Mesodermal cell (in vitro differentiated cells): ENCODE data around the gene FOLR2. TPM values are rescaled to one million over a fixed set of nuclear protein-coding genes. Genes with fewer than 3 reads are reported as not detected.
"Not testable (repeated sequence)": the region's sequence is repeated elsewhere in the genome, so short reads cannot be mapped to it uniquely, and the experiment has no call there.

Experiments
- H3K27ac ChIP-seq: 2 replicates; pipeline ENCODE4 v1.7.0; 2013; ENCODE audit warnings: mild to moderate bottlenecking, low read depth, low read length, moderate library complexity; ENCODE audit not compliant: severe bottlenecking
- H3K36me3 ChIP-seq: 2 replicates; pipeline ENCODE4 v1.7.1; 2013; ENCODE audit warnings: mild to moderate bottlenecking, low read length, moderate library complexity; ENCODE audit not compliant: control insufficient read depth, insufficient read depth
- H3K4me1 ChIP-seq: one replicate; pipeline ENCODE4 v1.7.1; 2013; ENCODE audit warnings: mild to moderate bottlenecking, low read length; ENCODE audit not compliant: insufficient read depth, control insufficient read depth, poor library complexity, severe bottlenecking
- H3K4me3 ChIP-seq: 2 replicates; pipeline ENCODE4 v1.7.0; 2013; ENCODE audit warnings: low read length, control low read depth, mild to moderate bottlenecking; ENCODE audit not compliant: insufficient read depth, poor library complexity, severe bottlenecking; ENCODE audit errors: extremely low read depth
- H3K9me3 ChIP-seq: 2 replicates; pipeline ENCODE4 v1.7.1; 2013; ENCODE audit warnings: mild to moderate bottlenecking, low read length, moderate library complexity; ENCODE audit not compliant: control insufficient read depth
- WGBS, 2 experiments: methylation state at CpG; one replicate each; pipeline ENCODE4 v1.1.5; 2013; ENCODE audit warnings: missing lambda C conversion rate in 2 of 2; ENCODE audit not compliant: insufficient coverage in 2 of 2; 5-methylcytosine and 5-hydroxymethylcytosine counted together
- polyA plus RNA-seq, 2 experiments: library from polyadenylated mRNA; stranded (reverse); fragments of 50-300 nt; gene quantifications; one replicate each; pipeline ENCODE4 v1.2.3, GENCODE V29; 2013

The FOLR2 gene
- not detected for polyA plus RNA-seq (2013, experiment 1 of 2)
- not detected for polyA plus RNA-seq (2013, experiment 2 of 2)

DNA sequence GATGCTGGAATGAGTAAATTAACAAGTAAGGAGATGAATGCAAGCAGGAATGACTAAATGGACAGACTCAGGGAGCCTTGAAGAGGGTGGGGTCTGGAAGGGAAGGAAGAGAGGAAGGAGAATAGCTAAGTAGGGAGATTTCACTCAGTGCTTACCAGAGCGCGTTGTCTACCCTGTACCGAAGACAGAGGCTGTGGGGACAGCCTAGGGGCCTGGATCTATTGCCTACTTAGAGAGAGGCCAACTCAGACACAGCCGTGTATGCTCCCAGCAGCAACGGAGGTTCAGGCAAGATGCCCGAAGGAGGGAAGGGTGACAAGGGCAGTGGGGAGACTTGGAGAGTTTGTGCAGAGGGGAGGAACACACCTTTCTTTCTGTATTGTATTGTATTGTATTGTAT lies at the start of gene FOLR2:
Gene FOLR2 (plus strand): TSS at position 157 of the 400 bp plus-strand sequence. CDS start 1,791 bp downstream, outside the sequence.
- H3K27ac ChIP-seq = no peak within 1 kb of the TSS
- H3K9me3 ChIP-seq = no peaks in the 10 kb centered on the region
- 91 to 92% methylated on average over 3 to 6 of the region's 6 CpGs for WGBS, 2 experiments
- no peaks in the 10 kb centered on the region for H3K36me3 ChIP-seq
- H3K4me1 ChIP-seq = no peaks in the 10 kb centered on the region
- H3K4me3 ChIP-seq = no peak within 1 kb of the TSS

DNA sequence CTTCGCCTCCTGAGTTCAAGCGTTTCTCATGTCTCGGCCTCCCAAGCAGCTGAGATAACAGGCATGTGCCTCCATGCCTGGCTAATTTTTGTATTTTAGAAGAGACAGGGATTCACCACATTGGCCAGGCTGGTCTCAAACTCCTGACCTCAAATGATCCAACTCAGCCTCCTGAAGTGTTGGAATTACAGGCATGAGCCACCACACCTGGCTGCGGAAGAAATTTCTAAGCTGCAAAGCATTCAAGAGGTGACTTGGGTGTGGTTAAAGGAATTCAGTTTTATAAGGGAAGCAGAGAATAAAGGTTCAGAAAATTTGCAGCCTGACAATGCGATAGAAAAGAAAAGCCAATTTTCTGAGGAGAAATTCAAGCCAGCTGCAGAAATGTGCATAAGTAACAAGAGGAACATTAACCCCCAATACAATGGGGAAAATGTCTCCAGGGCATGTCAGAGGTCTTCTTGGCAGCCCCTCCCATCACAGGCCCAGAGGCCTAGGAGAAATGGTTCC lies 47.5 kb upstream of the FOLR2 start:
- H3K27ac ChIP-seq, H3K4me3 ChIP-seq, H3K9me3 ChIP-seq, H3K36me3 ChIP-seq, H3K4me1 ChIP-seq: not testable (repeated sequence)
- 94 to 96% methylated on average over 4 of the region's 5 CpGs for WGBS, 2 experiments

DNA sequence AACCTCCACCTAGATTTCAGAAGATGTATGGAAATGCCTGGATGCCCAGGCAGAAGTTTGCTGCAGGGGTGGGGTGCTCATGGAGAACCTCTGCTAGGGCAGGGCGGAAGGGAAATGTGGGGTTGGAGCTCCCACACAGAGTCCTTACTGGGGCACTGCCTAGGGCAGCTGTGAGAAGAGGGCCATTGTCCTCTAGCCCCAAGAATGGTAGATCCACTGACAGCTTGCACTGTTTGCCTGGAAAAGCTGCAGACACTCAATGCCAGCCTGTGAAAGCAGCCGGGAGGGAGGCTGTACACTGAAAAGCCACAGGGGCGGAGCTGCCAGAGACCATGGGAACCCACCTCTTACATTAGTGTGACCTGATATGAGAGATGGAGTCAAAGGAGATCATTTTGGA lies 46.8 kb upstream of the FOLR2 start:
- not testable (repeated sequence) for H3K4me3 ChIP-seq, H3K9me3 ChIP-seq, H3K27ac ChIP-seq, H3K4me1 ChIP-seq, H3K36me3 ChIP-seq
- 90 to 91% methylated on average over 3 of the region's 3 CpGs for WGBS, 2 experiments

DNA sequence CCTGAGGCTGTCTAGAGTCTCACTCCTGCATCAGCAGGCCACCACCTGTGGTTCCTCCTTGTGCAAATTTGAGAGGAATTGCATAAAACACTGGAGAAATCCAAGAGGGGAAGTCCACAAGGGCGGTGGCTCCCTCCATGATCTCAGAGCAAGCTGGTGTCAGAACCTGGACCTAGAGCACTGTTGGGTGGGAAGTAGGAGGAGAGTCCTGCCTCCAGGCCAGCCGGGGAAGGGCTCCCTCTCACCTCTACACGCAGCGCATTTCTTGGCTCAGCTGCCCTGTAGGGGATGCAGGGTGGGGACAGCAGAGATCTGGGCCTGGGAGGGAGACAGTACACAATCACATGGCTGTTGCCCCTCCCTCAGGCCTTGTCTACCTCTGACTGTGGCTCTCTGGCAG lies 44.6 kb upstream of the FOLR2 start:
- H3K4me3 ChIP-seq, H3K27ac ChIP-seq, H3K4me1 ChIP-seq, H3K36me3 ChIP-seq, H3K9me3 ChIP-seq: not testable (repeated sequence)
- WGBS, 2 experiments = 90 to 100% methylated on average over 3 of the region's 4 CpGs

DNA sequence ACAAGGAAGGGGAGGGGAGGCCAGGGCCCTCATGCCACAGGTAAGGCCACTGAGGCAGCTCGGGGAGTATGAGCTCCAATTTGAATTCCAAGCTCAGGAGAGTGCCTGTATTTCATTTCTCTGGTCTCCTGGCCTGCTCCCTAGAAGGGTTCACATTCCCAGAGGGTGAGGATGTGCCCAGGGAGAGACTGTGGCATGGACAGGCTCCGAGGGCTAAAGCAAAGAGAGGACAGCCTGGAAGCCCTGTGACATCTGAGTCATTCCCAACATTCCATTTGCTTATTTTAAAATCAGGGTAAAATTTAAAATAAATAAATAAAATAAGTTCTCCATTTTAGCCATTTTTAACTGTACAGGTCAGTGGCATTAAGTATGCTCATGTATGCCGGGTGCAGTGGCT lies 43.3 kb upstream of the FOLR2 start:
- Histone ChIP-seq H3K36me3 (no peaks in the 10 kb centered on the region), H3K9me3 (no peaks in the 10 kb centered on the region), H3K27ac (no peak overlapping the region), H3K4me1 (no peaks in the 10 kb centered on the region), H3K4me3 (no peak overlapping the region)
- WGBS, 2 experiments = 60 to 88% methylated on average over 1 of the region's 3 CpGs

DNA sequence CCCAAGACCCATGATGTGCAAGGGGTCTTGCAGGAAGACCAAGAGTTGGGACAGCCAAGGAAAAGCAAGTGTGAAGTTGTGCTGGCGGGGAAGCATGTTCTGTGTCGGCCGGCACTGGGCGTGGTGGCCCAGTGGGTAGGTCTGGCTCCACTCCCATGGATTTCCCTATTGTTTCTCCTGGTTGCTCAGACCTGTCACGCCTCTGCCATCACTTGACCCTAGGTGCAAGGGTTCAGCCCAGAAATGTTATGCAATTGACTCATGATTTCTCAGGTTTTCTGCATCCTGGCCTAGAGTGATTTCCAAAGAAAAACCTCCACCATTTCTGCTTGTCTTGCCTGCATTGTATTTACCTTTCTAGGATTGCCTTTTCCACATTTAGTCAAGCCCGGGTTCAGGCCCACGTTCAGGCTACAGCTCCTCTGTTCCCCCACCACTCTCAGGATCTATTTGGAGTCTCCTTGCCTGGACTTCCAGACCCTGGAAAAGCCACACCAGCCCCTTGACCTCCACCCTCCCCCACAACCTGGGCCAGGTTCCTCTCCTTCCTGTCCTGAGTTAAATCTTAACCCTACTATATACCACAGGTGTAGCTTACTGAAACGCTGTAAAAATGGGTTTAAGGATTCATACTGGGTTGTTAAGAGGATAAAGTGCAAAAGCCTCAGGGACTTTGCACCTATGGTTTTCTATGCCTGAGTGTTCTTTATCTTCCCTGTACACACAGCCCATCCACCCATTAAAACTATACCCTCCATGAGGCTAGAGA lies 42.1 kb upstream of the FOLR2 start:
- H3K27ac ChIP-seq = no peak overlapping the region
- no peaks in the 10 kb centered on the region for H3K36me3 ChIP-seq
- 90 to 93% methylated on average over 7 of the region's 8 CpGs for WGBS, 2 experiments
- no peak overlapping the region for H3K4me3 ChIP-seq
- H3K4me1 ChIP-seq = no peaks in the 10 kb centered on the region
- H3K9me3 ChIP-seq = no peaks in the 10 kb centered on the region

DNA sequence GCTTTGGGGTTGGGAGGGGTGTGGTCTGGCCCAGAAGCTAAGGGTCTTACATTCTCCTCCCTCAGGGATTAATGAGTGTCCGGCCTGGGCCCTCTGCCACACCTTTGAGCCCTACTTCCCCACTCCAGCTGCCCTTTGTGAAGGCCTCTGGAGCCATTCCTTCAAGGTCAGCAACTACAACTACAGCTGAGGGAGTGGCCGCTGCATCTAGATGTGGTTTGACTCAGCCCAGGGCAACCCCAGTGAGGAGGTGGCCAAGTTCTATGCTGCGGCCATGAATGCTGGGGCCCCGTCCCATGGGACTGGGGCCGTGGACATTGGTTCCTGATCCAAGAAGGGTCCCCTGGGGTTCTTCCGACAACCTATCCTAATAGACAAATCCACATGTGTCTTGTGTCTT lies 38.9 kb upstream of the FOLR2 start:
- Histone ChIP-seq H3K36me3 (no peaks in the 10 kb centered on the region), H3K27ac (no peak overlapping the region), H3K9me3 (no peaks in the 10 kb centered on the region), H3K4me3 (no peak overlapping the region), H3K4me1 (no peaks in the 10 kb centered on the region)
- 96 to 100% methylated on average over 2 to 5 of the region's 6 CpGs for WGBS, 2 experiments

DNA sequence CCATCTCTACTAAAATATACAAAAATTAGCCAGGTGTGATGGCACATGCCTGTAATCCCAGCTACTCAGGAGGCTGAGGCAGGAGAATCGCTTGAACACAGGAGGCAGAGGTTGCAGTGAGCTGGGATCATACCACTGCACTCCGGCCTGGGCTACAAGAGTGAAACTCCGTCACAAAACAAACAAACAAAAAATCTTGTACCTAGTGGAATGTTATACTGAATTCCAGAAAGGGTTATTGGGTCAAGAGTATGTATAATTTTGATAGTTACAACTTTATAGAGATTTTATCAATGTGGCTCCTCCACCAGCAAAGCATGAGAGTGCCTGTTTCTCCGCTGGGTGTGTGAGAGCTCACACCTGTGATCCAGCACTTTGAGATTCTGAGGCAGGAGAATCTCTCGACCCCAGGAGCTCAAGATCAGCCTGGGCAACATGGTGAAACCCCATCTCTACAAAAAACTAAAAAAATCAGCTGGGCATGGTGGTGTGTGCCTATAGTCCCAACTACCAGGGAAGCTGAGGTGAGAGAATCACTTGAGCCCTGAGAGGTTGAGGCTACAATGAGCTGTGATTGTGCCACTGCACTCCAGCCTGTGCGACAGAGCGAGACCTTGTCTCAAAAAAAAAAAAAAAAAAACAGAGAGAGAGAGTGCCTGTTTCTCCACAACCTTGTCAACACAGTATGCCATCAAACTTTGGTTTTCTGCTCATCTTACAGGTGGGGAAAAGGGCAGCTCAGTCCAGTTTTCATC lies 37.4 kb upstream of the FOLR2 start:
- Histone ChIP-seq H3K9me3 (no peaks in the 10 kb centered on the region), H3K27ac (no peak overlapping the region), H3K36me3 (no peaks in the 10 kb centered on the region), H3K4me1 (no peaks in the 10 kb centered on the region), H3K4me3 (no peak overlapping the region)
- 80 to 86% methylated on average over 1 of the region's 7 CpGs for WGBS, 2 experiments

DNA sequence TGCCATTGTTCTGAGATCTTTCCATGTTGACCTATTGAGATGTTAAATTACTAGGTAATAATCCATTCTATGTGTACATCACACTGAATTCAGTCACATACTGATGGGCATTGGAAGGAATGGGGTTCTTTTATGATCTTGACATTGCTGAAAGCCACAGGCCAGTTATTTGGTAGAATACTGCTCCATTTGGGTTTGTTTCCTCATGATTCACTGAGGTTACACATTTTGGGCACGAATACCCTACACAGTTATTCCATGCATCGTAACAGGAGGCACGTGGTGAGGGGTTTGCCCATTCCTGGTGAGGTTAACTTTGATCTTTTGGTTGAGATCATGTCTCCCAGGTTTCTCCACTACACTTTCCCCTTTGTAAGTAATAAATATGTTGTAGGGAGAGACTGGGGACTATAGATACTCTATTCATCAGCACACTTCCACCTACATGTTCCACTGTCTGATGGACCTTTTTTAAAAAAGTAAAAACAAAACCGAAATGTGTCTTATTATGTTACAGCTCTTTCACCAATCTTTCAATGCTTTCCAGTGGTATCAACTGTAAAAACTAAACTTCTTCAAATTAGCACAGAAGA lies 36.7 kb upstream of the FOLR2 start:
- Histone ChIP-seq H3K27ac (no peak overlapping the region), H3K4me1 (no peaks in the 10 kb centered on the region), H3K36me3 (no peaks in the 10 kb centered on the region), H3K9me3 (no peaks in the 10 kb centered on the region), H3K4me3 (no peak overlapping the region)
- 88 to 100% methylated on average over 1 of the region's 4 CpGs for WGBS, 2 experiments

DNA sequence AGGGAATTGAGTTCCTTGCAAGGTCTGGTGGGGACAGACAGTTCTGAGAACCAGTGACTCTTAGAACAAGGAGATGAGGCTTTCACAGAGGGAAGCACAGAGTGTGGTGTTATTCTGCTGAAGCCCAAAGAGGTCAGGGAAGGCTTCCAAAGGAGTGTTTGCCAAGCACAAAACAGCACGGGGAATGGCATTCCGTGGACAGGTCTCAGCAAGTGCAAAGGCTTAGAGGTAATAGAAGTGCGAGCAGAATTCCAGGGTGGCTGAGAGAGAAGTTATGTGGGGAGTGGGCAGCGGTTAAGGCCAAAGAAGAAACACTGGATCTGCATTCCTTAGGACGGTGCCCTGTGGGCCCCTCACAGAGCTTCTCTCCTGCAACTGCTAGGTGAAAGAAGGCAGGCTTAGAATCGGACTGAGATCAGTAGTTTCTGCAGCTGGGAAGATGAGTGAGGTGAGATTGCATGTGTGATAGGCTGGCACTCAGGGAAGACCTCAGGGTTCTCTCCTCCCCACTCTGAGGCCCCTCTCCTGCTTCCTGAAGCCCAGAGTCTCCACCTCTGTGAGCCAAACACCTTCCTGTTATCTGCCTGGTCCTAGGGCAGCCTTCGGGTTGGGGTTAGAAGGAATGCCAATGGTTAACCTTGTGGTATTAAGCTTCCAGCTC lies 35.6 kb upstream of the FOLR2 start:
- not testable (repeated sequence) for H3K36me3 ChIP-seq, H3K4me1 ChIP-seq, H3K27ac ChIP-seq, H3K9me3 ChIP-seq, H3K4me3 ChIP-seq
- 82% methylated on average over 3 to 5 of the region's 7 CpGs for WGBS, 2 experiments
